Suprapubic skin (tissue), 4 donors: ENCODE data around the gene ATF7. TPM values are rescaled to one million over a fixed set of nuclear protein-coding genes. Genes with fewer than 3 reads are reported as not detected.

ENCODE experiments used
- DNase-seq, 2 donors: peaks; one replicate each; pipeline ENCODE4 v3.0.0-alpha.2; 2019; ENCODE audit warnings: low spot score in 2 of 2
- H3K27ac ChIP-seq: fragments of 200-600 bp; sonication (generic); one replicate; pipeline ENCODE4 v1.5.1; 2019
- H3K27me3 ChIP-seq: fragments of 200-600 bp; sonication (generic); one replicate; pipeline ENCODE4 v1.5.1; 2019
- H3K36me3 ChIP-seq: fragments of 200-600 bp; sonication (generic); one replicate; pipeline ENCODE4 v1.5.1; 2019
- H3K4me1 ChIP-seq: fragments of 200-600 bp; sonication (generic); one replicate; pipeline ENCODE4 v1.5.1; 2019
- H3K4me3 ChIP-seq: fragments of 200-600 bp; sonication (generic); one replicate; pipeline ENCODE4 v1.5.1; 2019; ENCODE audit warnings: mild to moderate bottlenecking
- H3K9me3 ChIP-seq: fragments of 200-600 bp; sonication (generic); one replicate; pipeline ENCODE4 v1.5.1; 2019
- CTCF ChIP-seq, 2 donors: fragments of 200-600 bp in 1 of 2; fragments of 450-650 bp in 1 of 2; sonication (generic) in 1 of 2; IDR thresholded peaks; one replicate each; pipeline ENCODE4 v1.5.1; 2016 to 2019; ENCODE audit warnings: antibody characterized with exemption in 2 of 2, mild to moderate bottlenecking in 1 of 2, moderate library complexity in 1 of 2
- EP300 ChIP-seq: sonication (generic); formaldehyde crosslinking; IDR thresholded peaks from one replicate; pipeline ENCODE4 v1.6.1; 2017; ENCODE audit warnings: antibody characterized with exemption
- POLR2A ChIP-seq, 2 donors: fragments of 450-650 bp; IDR thresholded peaks; one replicate each; pipeline ENCODE4 v1.6.1; 2017; ENCODE audit warnings: antibody characterized with exemption in 2 of 2, mild to moderate bottlenecking in 2 of 2, moderate library complexity in 2 of 2
- POLR2AphosphoS5 ChIP-seq, 3 donors: sonication (generic); formaldehyde crosslinking; IDR thresholded peaks; one replicate each; pipeline ENCODE4 v1.6.1; 2017; ENCODE audit warnings: antibody characterized with exemption in 3 of 3
- WGBS: methylation state at CpG from one replicate; pipeline ENCODE4 v1.1.5; 2018; 5-methylcytosine and 5-hydroxymethylcytosine counted together
- total RNA-seq, 4 donors: library from RNA; depleted of rRNA; stranded (reverse); fragments of >200 nt; gene quantifications; one replicate each; pipeline ENCODE4 v1.1.0, GENCODE V29; 2016

Gene ATF7
- total RNA-seq, 4 donors from 2014 or later, result 26.7 to 60.7 (median 40.5) TPM

- peaks cover 96% of the 10 kb centered on the region for H3K36me3 ChIP-seq
- no peak overlapping the region for H3K4me3 ChIP-seq
- peaks cover 22% of the 10 kb centered on the region for H3K4me1 ChIP-seq
- WGBS, result 77% methylated on average over 13 of the region's 13 CpGs
- no peak overlapping the region for H3K27ac ChIP-seq
- TF ChIP-seq CTCF (IDR thresholded peaks at IDR 0.05) (no peak), EP300 (no peak), POLR2AphosphoS5 (IDR thresholded peaks at IDR 0.05) (no peak)
- DNase-seq, result no peak
- no peaks in the 10 kb centered on the region for H3K9me3 ChIP-seq
- no peaks in the 10 kb centered on the region for H3K27me3 ChIP-seq
Observed at GRCh38 chr12:53474819-53475218, 151.4 kb downstream of the ATF7 start.

- no peaks in the 10 kb centered on the region for H3K9me3 ChIP-seq
- H3K36me3 ChIP-seq, result peaks cover 98% of the 10 kb centered on the region
- peaks cover 22% of the 10 kb centered on the region for H3K4me1 ChIP-seq
- H3K4me3 ChIP-seq, result no peak overlapping the region
- WGBS, result 70% methylated on average over 2 of the region's 2 CpGs
- H3K27ac ChIP-seq, result no peak overlapping the region
- DNase-seq, result no peak
- TF ChIP-seq POLR2A (IDR thresholded peaks at IDR 0.05), result no peak
- no peak for TF ChIP-seq POLR2AphosphoS5 (IDR thresholded peaks at IDR 0.05)
- TF ChIP-seq EP300, result no peak
- TF ChIP-seq CTCF (IDR thresholded peaks at IDR 0.05), result no peak
- H3K27me3 ChIP-seq, result no peaks in the 10 kb centered on the region
Observed at GRCh38 chr12:53474077-53474476, 152.1 kb downstream of the ATF7 start.

GRCh38 chr12:53472056-53472582 lies 154.1 kb downstream of the ATF7 start:
- Histone ChIP-seq H3K36me3 (peaks cover 100% of the 10 kb centered on the region), H3K4me1 (peaks cover 22% of the 10 kb centered on the region), H3K9me3 (no peaks in the 10 kb centered on the region), H3K4me3 (no peak overlapping the region), H3K27me3 (no peaks in the 10 kb centered on the region), H3K27ac (no peak overlapping the region)
- 94% methylated on average over 1 of the region's 1 CpG for WGBS
- TF ChIP-seq POLR2AphosphoS5 (IDR thresholded peaks at IDR 0.05) (no peak), EP300 (no peak), CTCF (IDR thresholded peaks at IDR 0.05) (no peak), POLR2A (IDR thresholded peaks at IDR 0.05) (no peak)
- DNase-seq, result no peak

GRCh38 chr12:53468282-53468681 lies 157.9 kb downstream of the ATF7 start:
- H3K9me3 ChIP-seq, result no peaks in the 10 kb centered on the region
- H3K27me3 ChIP-seq, result no peaks in the 10 kb centered on the region
- 76% methylated on average over 1 of the region's 1 CpG for WGBS
- DNase-seq, result no peak
- H3K27ac ChIP-seq, result no peak overlapping the region
- no peak for TF ChIP-seq POLR2AphosphoS5 (IDR thresholded peaks at IDR 0.05)
- no peak for TF ChIP-seq EP300
- TF ChIP-seq POLR2A (IDR thresholded peaks at IDR 0.05), result no peak
- no peak for TF ChIP-seq CTCF (IDR thresholded peaks at IDR 0.05)
- peaks cover 23% of the 10 kb centered on the region for H3K4me1 ChIP-seq
- peaks cover 100% of the 10 kb centered on the region for H3K36me3 ChIP-seq
- H3K4me3 ChIP-seq, result no peak overlapping the region

- no peak for DNase-seq
- peaks cover 100% of the 10 kb centered on the region for H3K36me3 ChIP-seq
- no peak overlapping the region for H3K27ac ChIP-seq
- TF ChIP-seq POLR2AphosphoS5 (IDR thresholded peaks at IDR 0.05), result no peak
- no peak for TF ChIP-seq POLR2A (IDR thresholded peaks at IDR 0.05)
- no peak for TF ChIP-seq CTCF (IDR thresholded peaks at IDR 0.05)
- no peak for TF ChIP-seq EP300
- WGBS, result 62% methylated on average over 2 of the region's 2 CpGs
- no peaks in the 10 kb centered on the region for H3K27me3 ChIP-seq
- H3K4me1 ChIP-seq, result peaks cover 21% of the 10 kb centered on the region
- no peak overlapping the region for H3K4me3 ChIP-seq
- H3K9me3 ChIP-seq, result no peaks in the 10 kb centered on the region
Observed at GRCh38 chr12:53467880-53468279, 158.3 kb downstream of the ATF7 start.
